ENCODE measurements around the gene WDR27.

The WDR27 gene

GRCh38 chr6:169657284-169657610 lies 44.6 kb downstream of the WDR27 start:
- no peak for TF ChIP-seq POU6F1 (CRISPR knock-in tag; IDR thresholded peaks at IDR 0.05; ENCODE audit: borderline replicate concordance, low read depth)
- TF ChIP-seq ZNF8 (CRISPR knock-in tag; IDR thresholded peaks at IDR 0.05), result no peak
- no peak for TF ChIP-seq SNAI2 (CRISPR knock-in tag; IDR thresholded peaks at IDR 0.05)
- no peak for TF ChIP-seq ZC3H10 (CRISPR knock-in tag; IDR thresholded peaks at IDR 0.05)
- TF ChIP-seq CSRNP3 (CRISPR knock-in tag; IDR thresholded peaks at IDR 0.05), result no peak
- TF ChIP-seq ZNF70 (CRISPR knock-in tag; IDR thresholded peaks at IDR 0.05), result no peak
- no peak for TF ChIP-seq ISL1 (CRISPR knock-in tag; IDR thresholded peaks at IDR 0.05)
- no peak for TF ChIP-seq GLIS3 (CRISPR knock-in tag; IDR thresholded peaks at IDR 0.05)
- TF ChIP-seq ARNTL (CRISPR knock-in tag; IDR thresholded peaks at IDR 0.05; ENCODE audit: borderline replicate concordance, low read depth), result no peak
- TF ChIP-seq PATZ1 (CRISPR knock-in tag; IDR thresholded peaks at IDR 0.05; ENCODE audit: borderline replicate concordance), result no peak
- TF ChIP-seq ESRRG (CRISPR knock-in tag; IDR thresholded peaks at IDR 0.05), result no peak
- TF ChIP-seq ZFP3 (CRISPR knock-in tag; IDR thresholded peaks at IDR 0.05), result no peak
- no peak for TF ChIP-seq PPARA (CRISPR knock-in tag; IDR thresholded peaks at IDR 0.05; ENCODE audit: borderline replicate concordance)
- TF ChIP-seq BACH2 (CRISPR knock-in tag; IDR thresholded peaks at IDR 0.05; ENCODE audit: borderline replicate concordance), result no peak
- TF ChIP-seq OSR1 (CRISPR knock-in tag; IDR thresholded peaks at IDR 0.05), result no peak
- no peak for ATAC-seq

GRCh38 chr6:169656546-169657283 lies 45.1 kb downstream of the WDR27 start:
- no peak for ATAC-seq
- TF ChIP-seq ZNF70 (CRISPR knock-in tag; IDR thresholded peaks at IDR 0.05) (no peak), ISL1 (CRISPR knock-in tag; IDR thresholded peaks at IDR 0.05) (no peak), ZFP30 (CRISPR knock-in tag; IDR thresholded peaks at IDR 0.05) (no peak), ZC3H10 (CRISPR knock-in tag; IDR thresholded peaks at IDR 0.05) (no peak), SNAI2 (CRISPR knock-in tag; IDR thresholded peaks at IDR 0.05) (no peak), POU6F1 (CRISPR knock-in tag; IDR thresholded peaks at IDR 0.05; ENCODE audit: borderline replicate concordance, low read depth) (no peak), OSR1 (CRISPR knock-in tag; IDR thresholded peaks at IDR 0.05) (no peak), BACH2 (CRISPR knock-in tag; IDR thresholded peaks at IDR 0.05; ENCODE audit: borderline replicate concordance) (no peak), PATZ1 (CRISPR knock-in tag; IDR thresholded peaks at IDR 0.05; ENCODE audit: borderline replicate concordance) (no peak), CREB5 (CRISPR knock-in tag; IDR thresholded peaks at IDR 0.05; ENCODE audit: low read depth) (no peak), CSRNP3 (CRISPR knock-in tag; IDR thresholded peaks at IDR 0.05) (no peak), ESRRG (CRISPR knock-in tag; IDR thresholded peaks at IDR 0.05) (no peak), TCF4 (CRISPR knock-in tag; IDR thresholded peaks at IDR 0.05; ENCODE audit: borderline replicate concordance) (no peak), ZNF565 (CRISPR knock-in tag; conservative IDR thresholded peaks at IDR 0.05; ENCODE audit: low read depth) (no peak), ZFP3 (CRISPR knock-in tag; IDR thresholded peaks at IDR 0.05) (no peak)
